SK-N-SH treated with all-trans-retinoic acid at 6 μM for 48 hours (cell line): Measurements from ENCODE around the gene SPESP1.

Source experiments
- ATAC-seq: fragments of 200-7000 bp; cut with Tn5 transposase; 3 replicates; pipeline ENCODE4 v1.9.1; 2020; ENCODE audit warnings: mild to moderate bottlenecking, moderate library complexity
- ARNTL ChIP-seq: fragments of 450-650 bp; formaldehyde crosslinking; IDR thresholded peaks from 2 replicates; pipeline ENCODE4 v1.5.0; 2020; ENCODE audit warnings: low read depth, mild to moderate bottlenecking, moderate library complexity, borderline replicate concordance
- BACH2 ChIP-seq: fragments of 250-450 bp; sonication (Bioruptor Pico); IDR thresholded peaks from 2 replicates; pipeline ENCODE4 v1.9.0; 2021; ENCODE audit warnings: mild to moderate bottlenecking, borderline replicate concordance
- ESRRG ChIP-seq: fragments of 250-450 bp; sonication (Bioruptor Pico); IDR thresholded peaks from 2 replicates; pipeline ENCODE4 v1.6.1; 2021; ENCODE audit warnings: mild to moderate bottlenecking
- ISL1 ChIP-seq: fragments of 250-450 bp; sonication (Bioruptor Pico); IDR thresholded peaks from 2 replicates; pipeline ENCODE4 v2.1.2; 2022; ENCODE audit warnings: mild to moderate bottlenecking, moderate library complexity
- OSR1 ChIP-seq: fragments of 250-450 bp; sonication (Bioruptor Pico); IDR thresholded peaks from 2 replicates; pipeline ENCODE4 v1.8.0; 2022; ENCODE audit warnings: moderate library complexity, mild to moderate bottlenecking, inconsistent platforms
- PPARA ChIP-seq: fragments of 250-450 bp; sonication (Bioruptor Pico); IDR thresholded peaks from 2 replicates; pipeline ENCODE4 v1.5.0; 2020; ENCODE audit warnings: mild to moderate bottlenecking, borderline replicate concordance
- RARB ChIP-seq: fragments of 250-450 bp; sonication (Bioruptor Pico); IDR thresholded peaks from 2 replicates; pipeline ENCODE4 v1.8.0; 2021; ENCODE audit warnings: mild to moderate bottlenecking, moderate library complexity
- SNAI2 ChIP-seq: fragments of 250-450 bp; sonication (Bioruptor Pico); IDR thresholded peaks from 2 replicates; pipeline ENCODE4 v1.5.0; 2020; ENCODE audit warnings: mild to moderate bottlenecking, moderate library complexity
- TCF4 ChIP-seq: fragments of 250-450 bp; sonication (Bioruptor Pico); IDR thresholded peaks from 2 replicates; pipeline ENCODE4 v1.8.0; 2021; ENCODE audit warnings: mild to moderate bottlenecking, moderate library complexity, borderline replicate concordance
- TOX ChIP-seq: fragments of 250-450 bp; sonication (Bioruptor Pico); IDR thresholded peaks from 2 replicates; pipeline ENCODE4 v1.8.0; 2021; ENCODE audit warnings: mild to moderate bottlenecking, moderate library complexity, borderline replicate concordance
- ZC3H10 ChIP-seq: fragments of 250-450 bp; sonication (Bioruptor Pico); IDR thresholded peaks from 2 replicates; pipeline ENCODE4 v1.5.1; 2021; ENCODE audit warnings: mild to moderate bottlenecking, moderate library complexity
- ZFP3 ChIP-seq: fragments of 250-450 bp; sonication (Bioruptor Pico); IDR thresholded peaks from 2 replicates; pipeline ENCODE4 v1.5.0; 2020; ENCODE audit warnings: mild to moderate bottlenecking, moderate library complexity
- ZFP30 ChIP-seq: fragments of 450-650 bp; formaldehyde crosslinking; IDR thresholded peaks from 2 replicates; pipeline ENCODE4 v1.5.0; 2022; ENCODE audit warnings: mild to moderate bottlenecking, moderate library complexity
- ZNF565 ChIP-seq: fragments of 450-650 bp; formaldehyde crosslinking; conservative IDR thresholded peaks from 2 replicates; pipeline ENCODE4 v1.5.0; 2020; ENCODE audit warnings: low read depth, mild to moderate bottlenecking, moderate library complexity
- ZNF70 ChIP-seq: fragments of 450-650 bp; formaldehyde crosslinking; IDR thresholded peaks from 2 replicates; pipeline ENCODE4 v1.5.0; 2020; ENCODE audit warnings: mild to moderate bottlenecking, moderate library complexity
- ZNF8 ChIP-seq: fragments of 450-650 bp; formaldehyde crosslinking; IDR thresholded peaks from 2 replicates; pipeline ENCODE4 v1.5.0; 2020; ENCODE audit warnings: mild to moderate bottlenecking, moderate library complexity
- TF ChIP-seq, protein P1 (sequence below): fragments of 250-450 bp; sonication (Bioruptor Pico); IDR thresholded peaks from 2 replicates; pipeline ENCODE4 v1.5.0; 2020; ENCODE audit warnings: mild to moderate bottlenecking, moderate library complexity
- TF ChIP-seq, protein P2 (sequence below): fragments of 250-450 bp; sonication (Bioruptor Pico); IDR thresholded peaks from 2 replicates; pipeline ENCODE4 v1.5.1; 2021; ENCODE audit warnings: mild to moderate bottlenecking, moderate library complexity
- TF ChIP-seq, protein P3 (sequence below): fragments of 250-450 bp; sonication (Bioruptor Pico); IDR thresholded peaks from 2 replicates; pipeline ENCODE4 v1.5.1; 2020; ENCODE audit warnings: low read depth, mild to moderate bottlenecking, moderate library complexity
- TF ChIP-seq, protein P4 (sequence below): fragments of 250-450 bp; sonication (Bioruptor Pico); IDR thresholded peaks from 2 replicates; pipeline ENCODE4 v1.8.0; 2020; ENCODE audit warnings: mild to moderate bottlenecking, moderate library complexity, borderline replicate concordance
- TF ChIP-seq, protein P5 (sequence below): fragments of 250-450 bp; sonication (Bioruptor Pico); IDR thresholded peaks from 2 replicates; pipeline ENCODE4 v1.8.0; 2021; ENCODE audit warnings: low read depth, mild to moderate bottlenecking, moderate library complexity, borderline replicate concordance

The SPESP1 gene

DNA sequence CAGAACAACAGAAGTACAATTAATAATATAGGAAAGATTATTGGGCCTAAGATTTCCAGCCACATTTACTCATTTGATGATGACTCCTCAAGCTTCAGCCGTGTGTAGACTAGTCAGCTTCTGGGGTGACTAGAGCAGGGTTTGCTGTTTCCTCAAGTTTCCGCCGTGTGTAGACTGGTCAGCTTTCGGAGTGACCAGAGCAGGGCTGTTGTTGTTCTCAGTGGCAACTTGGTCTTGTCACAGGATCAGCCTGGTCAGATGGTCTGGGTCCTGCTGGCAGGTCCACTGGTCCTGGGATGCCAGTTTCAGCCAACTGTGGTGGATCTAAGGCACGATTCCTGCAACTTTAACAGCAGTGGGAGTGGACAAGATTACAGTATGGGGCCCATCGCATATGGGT is 62.4 kb downstream of the SPESP1 start:
- ATAC-seq: no peak
- TF ChIP-seq SNAI2 (no peak), ZC3H10 (CRISPR knock-in tag) (no peak), ZNF8 (CRISPR knock-in tag) (no peak), ZFP30 (CRISPR knock-in tag) (no peak), ZFP3 (CRISPR knock-in tag) (no peak), ISL1 (CRISPR knock-in tag) (no peak), TOX (CRISPR knock-in tag) (no peak), TCF4 (no peak), ZNF70 (CRISPR knock-in tag) (no peak), PPARA (CRISPR knock-in tag) (no peak), ESRRG (no peak), RARB (CRISPR knock-in tag) (no peak)
- TF ChIP-seq, protein P1, sequence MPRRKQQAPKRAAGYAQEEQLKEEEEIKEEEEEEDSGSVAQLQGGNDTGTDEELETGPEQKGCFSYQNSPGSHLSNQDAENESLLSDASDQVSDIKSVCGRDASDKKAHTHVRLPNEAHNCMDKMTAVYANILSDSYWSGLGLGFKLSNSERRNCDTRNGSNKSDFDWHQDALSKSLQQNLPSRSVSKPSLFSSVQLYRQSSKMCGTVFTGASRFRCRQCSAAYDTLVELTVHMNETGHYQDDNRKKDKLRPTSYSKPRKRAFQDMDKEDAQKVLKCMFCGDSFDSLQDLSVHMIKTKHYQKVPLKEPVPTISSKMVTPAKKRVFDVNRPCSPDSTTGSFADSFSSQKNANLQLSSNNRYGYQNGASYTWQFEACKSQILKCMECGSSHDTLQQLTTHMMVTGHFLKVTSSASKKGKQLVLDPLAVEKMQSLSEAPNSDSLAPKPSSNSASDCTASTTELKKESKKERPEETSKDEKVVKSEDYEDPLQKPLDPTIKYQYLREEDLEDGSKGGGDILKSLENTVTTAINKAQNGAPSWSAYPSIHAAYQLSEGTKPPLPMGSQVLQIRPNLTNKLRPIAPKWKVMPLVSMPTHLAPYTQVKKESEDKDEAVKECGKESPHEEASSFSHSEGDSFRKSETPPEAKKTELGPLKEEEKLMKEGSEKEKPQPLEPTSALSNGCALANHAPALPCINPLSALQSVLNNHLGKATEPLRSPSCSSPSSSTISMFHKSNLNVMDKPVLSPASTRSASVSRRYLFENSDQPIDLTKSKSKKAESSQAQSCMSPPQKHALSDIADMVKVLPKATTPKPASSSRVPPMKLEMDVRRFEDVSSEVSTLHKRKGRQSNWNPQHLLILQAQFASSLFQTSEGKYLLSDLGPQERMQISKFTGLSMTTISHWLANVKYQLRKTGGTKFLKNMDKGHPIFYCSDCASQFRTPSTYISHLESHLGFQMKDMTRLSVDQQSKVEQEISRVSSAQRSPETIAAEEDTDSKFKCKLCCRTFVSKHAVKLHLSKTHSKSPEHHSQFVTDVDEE (CRISPR knock-in tag): no peak
- TF ChIP-seq, protein P2, sequence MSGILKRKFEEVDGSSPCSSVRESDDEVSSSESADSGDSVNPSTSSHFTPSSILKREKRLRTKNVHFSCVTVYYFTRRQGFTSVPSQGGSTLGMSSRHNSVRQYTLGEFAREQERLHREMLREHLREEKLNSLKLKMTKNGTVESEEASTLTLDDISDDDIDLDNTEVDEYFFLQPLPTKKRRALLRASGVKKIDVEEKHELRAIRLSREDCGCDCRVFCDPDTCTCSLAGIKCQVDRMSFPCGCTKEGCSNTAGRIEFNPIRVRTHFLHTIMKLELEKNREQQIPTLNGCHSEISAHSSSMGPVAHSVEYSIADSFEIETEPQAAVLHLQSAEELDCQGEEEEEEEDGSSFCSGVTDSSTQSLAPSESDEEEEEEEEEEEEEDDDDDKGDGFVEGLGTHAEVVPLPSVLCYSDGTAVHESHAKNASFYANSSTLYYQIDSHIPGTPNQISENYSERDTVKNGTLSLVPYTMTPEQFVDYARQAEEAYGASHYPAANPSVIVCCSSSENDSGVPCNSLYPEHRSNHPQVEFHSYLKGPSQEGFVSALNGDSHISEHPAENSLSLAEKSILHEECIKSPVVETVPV: no peak
- TF ChIP-seq, all 23 proteins: peak for 0

DNA sequence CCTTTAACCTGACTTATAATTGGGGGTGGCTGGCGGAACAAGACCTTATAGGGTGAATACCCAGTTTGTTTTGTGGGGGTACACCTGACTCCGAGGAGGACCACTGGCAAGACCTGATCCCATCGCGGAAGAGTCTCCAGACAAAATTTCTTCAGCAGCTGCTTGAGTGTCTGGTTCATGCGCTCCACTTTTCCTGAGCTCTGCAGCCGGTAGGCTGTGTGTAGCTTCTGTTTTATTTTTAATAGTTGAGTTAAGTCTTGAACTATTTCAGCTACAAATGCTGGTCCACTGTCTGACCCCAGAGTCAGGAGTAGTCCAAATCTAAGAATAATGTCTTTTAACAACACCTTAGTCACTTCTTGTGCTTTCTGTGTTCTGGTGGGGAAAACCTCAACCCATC is 63.0 kb downstream of the SPESP1 start:
- TF ChIP-seq RARB (CRISPR knock-in tag): no peak
- TF ChIP-seq ZNF565 (CRISPR knock-in tag): no peak
- TF ChIP-seq ISL1 (CRISPR knock-in tag): no peak
- ATAC-seq: no peak

DNA sequence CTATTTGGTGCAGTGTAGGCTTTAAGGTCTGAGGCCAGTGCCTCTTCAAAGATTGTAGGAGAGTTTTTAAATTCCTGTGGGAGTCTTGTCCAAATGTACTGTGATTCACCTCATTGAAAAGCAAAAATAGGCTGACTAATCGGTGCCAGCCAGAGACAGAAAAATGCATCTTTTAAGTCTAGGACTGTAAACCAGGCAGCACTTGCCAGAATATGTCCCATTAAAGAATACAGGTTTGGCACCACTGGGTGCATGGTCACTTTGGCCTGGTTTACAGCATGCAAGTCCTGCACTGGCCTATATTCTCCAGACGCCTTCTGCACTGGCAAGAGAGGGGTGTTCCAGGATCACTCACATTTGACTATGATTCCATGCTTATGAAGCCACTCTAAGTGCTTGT is 63.8 kb downstream of the SPESP1 start:
- ATAC-seq: no peak
- TF ChIP-seq TCF4 (no peak), RARB (CRISPR knock-in tag) (no peak), ESRRG (no peak), ARNTL (CRISPR knock-in tag) (no peak), ZC3H10 (CRISPR knock-in tag) (no peak), ZFP30 (CRISPR knock-in tag) (no peak), TOX (CRISPR knock-in tag) (no peak), BACH2 (no peak), OSR1 (CRISPR knock-in tag) (no peak)
- TF ChIP-seq, protein P3, sequence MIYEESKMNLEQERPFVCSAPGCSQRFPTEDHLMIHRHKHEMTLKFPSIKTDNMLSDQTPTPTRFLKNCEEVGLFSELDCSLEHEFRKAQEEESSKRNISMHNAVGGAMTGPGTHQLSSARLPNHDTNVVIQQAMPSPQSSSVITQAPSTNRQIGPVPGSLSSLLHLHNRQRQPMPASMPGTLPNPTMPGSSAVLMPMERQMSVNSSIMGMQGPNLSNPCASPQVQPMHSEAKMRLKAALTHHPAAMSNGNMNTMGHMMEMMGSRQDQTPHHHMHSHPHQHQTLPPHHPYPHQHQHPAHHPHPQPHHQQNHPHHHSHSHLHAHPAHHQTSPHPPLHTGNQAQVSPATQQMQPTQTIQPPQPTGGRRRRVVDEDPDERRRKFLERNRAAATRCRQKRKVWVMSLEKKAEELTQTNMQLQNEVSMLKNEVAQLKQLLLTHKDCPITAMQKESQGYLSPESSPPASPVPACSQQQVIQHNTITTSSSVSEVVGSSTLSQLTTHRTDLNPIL (CRISPR knock-in tag): no peak
- TF ChIP-seq, protein P2: no peak
- TF ChIP-seq, protein P4, sequence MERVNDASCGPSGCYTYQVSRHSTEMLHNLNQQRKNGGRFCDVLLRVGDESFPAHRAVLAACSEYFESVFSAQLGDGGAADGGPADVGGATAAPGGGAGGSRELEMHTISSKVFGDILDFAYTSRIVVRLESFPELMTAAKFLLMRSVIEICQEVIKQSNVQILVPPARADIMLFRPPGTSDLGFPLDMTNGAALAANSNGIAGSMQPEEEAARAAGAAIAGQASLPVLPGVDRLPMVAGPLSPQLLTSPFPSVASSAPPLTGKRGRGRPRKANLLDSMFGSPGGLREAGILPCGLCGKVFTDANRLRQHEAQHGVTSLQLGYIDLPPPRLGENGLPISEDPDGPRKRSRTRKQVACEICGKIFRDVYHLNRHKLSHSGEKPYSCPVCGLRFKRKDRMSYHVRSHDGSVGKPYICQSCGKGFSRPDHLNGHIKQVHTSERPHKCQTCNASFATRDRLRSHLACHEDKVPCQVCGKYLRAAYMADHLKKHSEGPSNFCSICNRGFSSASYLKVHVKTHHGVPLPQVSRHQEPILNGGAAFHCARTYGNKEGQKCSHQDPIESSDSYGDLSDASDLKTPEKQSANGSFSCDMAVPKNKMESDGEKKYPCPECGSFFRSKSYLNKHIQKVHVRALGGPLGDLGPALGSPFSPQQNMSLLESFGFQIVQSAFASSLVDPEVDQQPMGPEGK: no peak
- TF ChIP-seq, protein P5, sequence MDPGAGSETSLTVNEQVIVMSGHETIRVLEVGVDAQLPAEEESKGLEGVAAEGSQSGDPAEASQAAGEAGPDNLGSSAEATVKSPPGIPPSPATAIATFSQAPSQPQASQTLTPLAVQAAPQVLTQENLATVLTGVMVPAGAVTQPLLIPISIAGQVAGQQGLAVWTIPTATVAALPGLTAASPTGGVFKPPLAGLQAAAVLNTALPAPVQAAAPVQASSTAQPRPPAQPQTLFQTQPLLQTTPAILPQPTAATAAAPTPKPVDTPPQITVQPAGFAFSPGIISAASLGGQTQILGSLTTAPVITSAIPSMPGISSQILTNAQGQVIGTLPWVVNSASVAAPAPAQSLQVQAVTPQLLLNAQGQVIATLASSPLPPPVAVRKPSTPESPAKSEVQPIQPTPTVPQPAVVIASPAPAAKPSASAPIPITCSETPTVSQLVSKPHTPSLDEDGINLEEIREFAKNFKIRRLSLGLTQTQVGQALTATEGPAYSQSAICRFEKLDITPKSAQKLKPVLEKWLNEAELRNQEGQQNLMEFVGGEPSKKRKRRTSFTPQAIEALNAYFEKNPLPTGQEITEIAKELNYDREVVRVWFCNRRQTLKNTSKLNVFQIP (CRISPR knock-in tag): no peak
- TF ChIP-seq, all 23 proteins: peak for 0
